ENCODE data around the gene RCBTB1. TPM values are rescaled to one million over a fixed set of nuclear protein-coding genes. Genes with fewer than 3 reads are reported as not detected.

The RCBTB1 gene
- total RNA-seq, 1 experiment from 2014 or later: 14.8 TPM

DNA sequence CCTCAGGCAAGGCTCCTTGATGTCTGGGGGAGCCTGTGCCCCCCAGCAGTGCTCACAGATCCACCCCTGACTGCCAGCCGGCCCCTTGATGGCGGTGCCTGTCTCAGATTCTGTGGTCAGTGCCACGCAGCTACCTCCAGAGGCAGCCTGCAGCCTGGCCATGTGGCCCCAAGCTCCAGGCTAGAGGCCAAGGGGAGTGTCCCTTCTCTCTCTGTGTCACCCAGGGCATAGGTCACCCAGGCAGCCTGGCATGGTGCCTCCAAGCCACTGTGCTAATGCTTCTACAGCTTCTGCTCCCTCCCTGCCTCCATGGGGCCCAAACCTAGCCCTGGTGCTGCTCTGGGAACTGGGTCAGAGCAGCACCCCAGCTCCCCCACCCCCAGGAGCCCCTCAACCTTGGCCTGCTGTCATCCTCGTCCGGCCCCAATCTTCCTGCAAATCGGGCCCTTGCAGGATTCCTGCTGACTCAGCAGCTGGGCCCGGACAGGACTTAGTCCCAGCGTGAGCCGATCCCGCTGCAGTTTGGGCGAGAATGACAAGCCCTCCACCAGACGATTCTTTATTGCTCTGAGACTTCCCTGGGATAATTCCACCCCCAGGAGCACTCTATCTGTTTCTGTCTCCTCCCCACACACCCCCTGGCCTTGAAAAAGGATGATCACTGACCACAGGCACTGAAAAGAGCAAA, 40.2 kb upstream of the RCBTB1 start:
- peak; percentile 72 for ATAC-seq
- intact Hi-C loops (cut with micrococcal nuclease; ENCODE audit: unreplicated experiment): no loop called here
- Histone ChIP-seq H3K9me3 (ENCODE audit: control insufficient read depth, insufficient read depth, low read depth, low read length) (no peaks in the 10 kb centered on the region), H3K27me3 (ENCODE audit: control insufficient read depth, insufficient read depth, low read length) (no peaks in the 10 kb centered on the region), H3K4me1 (ENCODE audit: control insufficient read depth, insufficient read depth, low read length) (no peaks in the 10 kb centered on the region), H3K27ac (ENCODE audit: low read length) (no peak overlapping the region), H3K36me3 (ENCODE audit: control insufficient read depth, insufficient read depth, low read length) (no peaks in the 10 kb centered on the region), H3K4me3 (ENCODE audit: low read depth in 2 of 2, low read length in 2 of 2) (no peak overlapping the region)
- TF ChIP-seq, protein P1, sequence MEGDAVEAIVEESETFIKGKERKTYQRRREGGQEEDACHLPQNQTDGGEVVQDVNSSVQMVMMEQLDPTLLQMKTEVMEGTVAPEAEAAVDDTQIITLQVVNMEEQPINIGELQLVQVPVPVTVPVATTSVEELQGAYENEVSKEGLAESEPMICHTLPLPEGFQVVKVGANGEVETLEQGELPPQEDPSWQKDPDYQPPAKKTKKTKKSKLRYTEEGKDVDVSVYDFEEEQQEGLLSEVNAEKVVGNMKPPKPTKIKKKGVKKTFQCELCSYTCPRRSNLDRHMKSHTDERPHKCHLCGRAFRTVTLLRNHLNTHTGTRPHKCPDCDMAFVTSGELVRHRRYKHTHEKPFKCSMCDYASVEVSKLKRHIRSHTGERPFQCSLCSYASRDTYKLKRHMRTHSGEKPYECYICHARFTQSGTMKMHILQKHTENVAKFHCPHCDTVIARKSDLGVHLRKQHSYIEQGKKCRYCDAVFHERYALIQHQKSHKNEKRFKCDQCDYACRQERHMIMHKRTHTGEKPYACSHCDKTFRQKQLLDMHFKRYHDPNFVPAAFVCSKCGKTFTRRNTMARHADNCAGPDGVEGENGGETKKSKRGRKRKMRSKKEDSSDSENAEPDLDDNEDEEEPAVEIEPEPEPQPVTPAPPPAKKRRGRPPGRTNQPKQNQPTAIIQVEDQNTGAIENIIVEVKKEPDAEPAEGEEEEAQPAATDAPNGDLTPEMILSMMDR (IDR thresholded peaks at IDR 0.05): no peak
- no peak for TF ChIP-seq SIN3A (IDR thresholded peaks at IDR 0.05; ENCODE audit: borderline replicate concordance, insufficient read depth, low read depth, low read length)
- no peak for TF ChIP-seq POLR2AphosphoS5 (IDR thresholded peaks at IDR 0.05; ENCODE audit: low read depth, low read length)
- no peak for TF ChIP-seq TCF7L2 (IDR thresholded peaks at IDR 0.05; ENCODE audit: low read depth, low read length)
- TF ChIP-seq, protein P2, sequence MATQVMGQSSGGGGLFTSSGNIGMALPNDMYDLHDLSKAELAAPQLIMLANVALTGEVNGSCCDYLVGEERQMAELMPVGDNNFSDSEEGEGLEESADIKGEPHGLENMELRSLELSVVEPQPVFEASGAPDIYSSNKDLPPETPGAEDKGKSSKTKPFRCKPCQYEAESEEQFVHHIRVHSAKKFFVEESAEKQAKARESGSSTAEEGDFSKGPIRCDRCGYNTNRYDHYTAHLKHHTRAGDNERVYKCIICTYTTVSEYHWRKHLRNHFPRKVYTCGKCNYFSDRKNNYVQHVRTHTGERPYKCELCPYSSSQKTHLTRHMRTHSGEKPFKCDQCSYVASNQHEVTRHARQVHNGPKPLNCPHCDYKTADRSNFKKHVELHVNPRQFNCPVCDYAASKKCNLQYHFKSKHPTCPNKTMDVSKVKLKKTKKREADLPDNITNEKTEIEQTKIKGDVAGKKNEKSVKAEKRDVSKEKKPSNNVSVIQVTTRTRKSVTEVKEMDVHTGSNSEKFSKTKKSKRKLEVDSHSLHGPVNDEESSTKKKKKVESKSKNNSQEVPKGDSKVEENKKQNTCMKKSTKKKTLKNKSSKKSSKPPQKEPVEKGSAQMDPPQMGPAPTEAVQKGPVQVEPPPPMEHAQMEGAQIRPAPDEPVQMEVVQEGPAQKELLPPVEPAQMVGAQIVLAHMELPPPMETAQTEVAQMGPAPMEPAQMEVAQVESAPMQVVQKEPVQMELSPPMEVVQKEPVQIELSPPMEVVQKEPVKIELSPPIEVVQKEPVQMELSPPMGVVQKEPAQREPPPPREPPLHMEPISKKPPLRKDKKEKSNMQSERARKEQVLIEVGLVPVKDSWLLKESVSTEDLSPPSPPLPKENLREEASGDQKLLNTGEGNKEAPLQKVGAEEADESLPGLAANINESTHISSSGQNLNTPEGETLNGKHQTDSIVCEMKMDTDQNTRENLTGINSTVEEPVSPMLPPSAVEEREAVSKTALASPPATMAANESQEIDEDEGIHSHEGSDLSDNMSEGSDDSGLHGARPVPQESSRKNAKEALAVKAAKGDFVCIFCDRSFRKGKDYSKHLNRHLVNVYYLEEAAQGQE (IDR thresholded peaks at IDR 0.05; ENCODE audit: insufficient read depth in 1 of 2, low read depth in 2 of 2, low read length in 1 of 2): no peak
- ChIA-PET POLR2A (interaction anchor here (0.5 kb wide), 1 partner anchor 195 kb away, joined by 3 read pairs; no protein-coding TSS in a partner anchor), CTCF (no interaction called here)
- no TSS peak for BruUV-seq (replicated peaks)
- DNase-seq (ENCODE audit: low read depth, low spot score): no peak
- in situ Hi-C loops (cut with HindIII; ENCODE audit: low pct_unique_long_range_greater_than_20kb, low sequenced_read_pairs): no loop called here

GRCh38 chr13:49624229-49624628, 38.9 kb upstream of the RCBTB1 start:
- Histone ChIP-seq H3K27me3 (ENCODE audit: control insufficient read depth, insufficient read depth, low read length) (no peaks in the 10 kb centered on the region), H3K4me1 (ENCODE audit: control insufficient read depth, insufficient read depth, low read length) (no peaks in the 10 kb centered on the region), H3K36me3 (ENCODE audit: control insufficient read depth, insufficient read depth, low read length) (no peaks in the 10 kb centered on the region), H3K27ac (ENCODE audit: low read length) (no peak overlapping the region), H3K9me3 (ENCODE audit: control insufficient read depth, insufficient read depth, low read depth, low read length) (no peaks in the 10 kb centered on the region), H3K4me3 (ENCODE audit: low read depth in 2 of 2, low read length in 2 of 2) (no peak overlapping the region)
- ChIA-PET POLR2A (no interaction called here), CTCF (no interaction called here)
- ATAC-seq (no peak), DNase-seq (ENCODE audit: low read depth, low spot score) (no peak)
- TF ChIP-seq, protein P1 (IDR thresholded peaks at IDR 0.05): no peak
- TF ChIP-seq POLR2AphosphoS5 (IDR thresholded peaks at IDR 0.05; ENCODE audit: low read depth, low read length) (no peak), TCF7L2 (IDR thresholded peaks at IDR 0.05; ENCODE audit: low read depth, low read length) (no peak), SIN3A (IDR thresholded peaks at IDR 0.05; ENCODE audit: borderline replicate concordance, insufficient read depth, low read depth, low read length) (no peak)
- TF ChIP-seq, protein P2 (IDR thresholded peaks at IDR 0.05; ENCODE audit: insufficient read depth in 1 of 2, low read depth in 2 of 2, low read length in 1 of 2): no peak
- BruUV-seq (replicated peaks): no TSS peak
- in situ Hi-C loops (cut with HindIII; ENCODE audit: low pct_unique_long_range_greater_than_20kb, low sequenced_read_pairs): no loop called here
- intact Hi-C loops (cut with micrococcal nuclease; ENCODE audit: unreplicated experiment): no loop called here
